Activated CD4-positive, alpha-beta T cell treated with anti-CD3 and anti-CD28 coated beads, Interleukin-2, amount 10 ng/mL, durations not matched to agents 7 days and 5 days (primary cell): ENCODE measurements around the gene TMPRSS11D. TPM values are rescaled to one million over a fixed set of nuclear protein-coding genes. Genes with fewer than 3 reads are reported as not detected.

Source experiments
- CTCF ChIA-PET: fragments of 350-600 bp; sonication (Branson Sonifier 250); formaldehyde crosslinking; loops from one replicate; lab custom pipeline; 2021; ENCODE audit warnings: antibody characterized with exemption; lab: Charles Lee
- POLR2A ChIA-PET: fragments of 350-600 bp; sonication (Branson Sonifier 250); formaldehyde crosslinking; loops from one replicate; lab custom pipeline; 2021; ENCODE audit warnings: antibody characterized with exemption; lab: Charles Lee
- DNase-seq: peaks from one replicate; pipeline ENCODE4 v3.0.0-alpha.2; 2020
- H3K27ac Mint-ChIP-seq: one replicate; pipeline ENCODE4 v1.8.0; 2021; ENCODE audit warnings: mild to moderate bottlenecking, moderate library complexity, mixed read lengths
- H3K27me3 Mint-ChIP-seq: one replicate; pipeline ENCODE4 v1.8.0; 2021; ENCODE audit warnings: mixed read lengths
- H3K36me3 Mint-ChIP-seq: one replicate; pipeline ENCODE4 v1.8.0; 2021; ENCODE audit warnings: low read depth, mixed read lengths
- H3K4me1 Mint-ChIP-seq: one replicate; pipeline ENCODE4 v1.8.0; 2021; ENCODE audit warnings: mixed read lengths
- H3K4me3 Mint-ChIP-seq: one replicate; pipeline ENCODE4 v1.8.0; 2021; ENCODE audit warnings: mild to moderate bottlenecking, moderate library complexity, mixed read lengths
- H3K9me3 Mint-ChIP-seq: one replicate; pipeline ENCODE4 v1.8.0; 2021; ENCODE audit warnings: mixed read lengths
- total RNA-seq, 2 experiments: library from RNA; stranded (reverse); gene quantifications; one replicate each; pipeline ENCODE4 v1.2.3, GENCODE V29; 2021

The TMPRSS11D gene
- total RNA-seq: not detected

GRCh38 chr4:67883902-67884301, at the start of gene TMPRSS11D:
Gene TMPRSS11D, minus strand, starts transcription at chr4:67884002. Its CDS starts 69 bp downstream, at chr4:67883933.
- ChIA-PET POLR2A (interaction anchor here (0.6 kb wide), 1 partner anchor 1334 kb away, joined by 4 read pairs; no protein-coding TSS in a partner anchor), CTCF (interaction anchor here (1.1 kb wide), 1 partner anchor 90 kb away, joined by 3 read pairs; no protein-coding TSS in a partner anchor)
- Mint-ChIP-seq H3K36me3 (no peaks in the 10 kb centered on the region), H3K27me3 (peaks cover 7% of the 10 kb centered on the region), H3K4me3 (no peak within 1 kb of the TSS), H3K27ac (no peak within 1 kb of the TSS), H3K4me1 (no peaks in the 10 kb centered on the region), H3K9me3 (no peaks in the 10 kb centered on the region)
- DNase-seq: no peak

- DNase-seq: no peak
- H3K4me1 Mint-ChIP-seq: no peaks in the 10 kb centered on the region
- ChIA-PET POLR2A (no interaction called here), CTCF (no interaction called here)
- peaks cover 11% of the 10 kb centered on the region for H3K27me3 Mint-ChIP-seq
- no peak overlapping the region for H3K4me3 Mint-ChIP-seq
- no peaks in the 10 kb centered on the region for H3K9me3 Mint-ChIP-seq
- H3K27ac Mint-ChIP-seq: no peak overlapping the region
- H3K36me3 Mint-ChIP-seq: no peaks in the 10 kb centered on the region
Measured at GRCh38 chr4:67933038-67933437, 49.2 kb upstream of the TMPRSS11D start.

GRCh38 chr4:67931256-67931655, 47.5 kb upstream of the TMPRSS11D start:
- Mint-ChIP-seq H3K4me1 (no peaks in the 10 kb centered on the region), H3K36me3 (no peaks in the 10 kb centered on the region), H3K4me3 (no peak overlapping the region), H3K27ac (no peak overlapping the region), H3K9me3 (no peaks in the 10 kb centered on the region), H3K27me3 (peaks cover 11% of the 10 kb centered on the region)
- no peak for DNase-seq
- ChIA-PET POLR2A (no interaction called here), CTCF (no interaction called here)

- ChIA-PET CTCF (no interaction called here), POLR2A (no interaction called here)
- Mint-ChIP-seq H3K4me3 (no peak overlapping the region), H3K27ac (no peak overlapping the region), H3K4me1 (no peaks in the 10 kb centered on the region), H3K27me3 (peaks cover 9% of the 10 kb centered on the region), H3K9me3 (no peaks in the 10 kb centered on the region), H3K36me3 (no peaks in the 10 kb centered on the region)
- no peak for DNase-seq
Measured at GRCh38 chr4:67929426-67929825, 45.6 kb upstream of the TMPRSS11D start.

GRCh38 chr4:67928546-67928945, 44.7 kb upstream of the TMPRSS11D start:
- CTCF ChIA-PET: no interaction called here
- DNase-seq: no peak
- H3K27me3 Mint-ChIP-seq: peaks cover 7% of the 10 kb centered on the region
- H3K9me3 Mint-ChIP-seq: no peaks in the 10 kb centered on the region
- H3K4me1 Mint-ChIP-seq: no peaks in the 10 kb centered on the region
- POLR2A ChIA-PET: no interaction called here
- no peak overlapping the region for H3K27ac Mint-ChIP-seq
- no peak overlapping the region for H3K4me3 Mint-ChIP-seq
- no peaks in the 10 kb centered on the region for H3K36me3 Mint-ChIP-seq

GRCh38 chr4:67927251-67927650, 43.4 kb upstream of the TMPRSS11D start:
- no peak overlapping the region for H3K4me3 Mint-ChIP-seq
- H3K27ac Mint-ChIP-seq: no peak overlapping the region
- POLR2A ChIA-PET: no interaction called here
- H3K9me3 Mint-ChIP-seq: no peaks in the 10 kb centered on the region
- H3K4me1 Mint-ChIP-seq: no peaks in the 10 kb centered on the region
- no peaks in the 10 kb centered on the region for H3K36me3 Mint-ChIP-seq
- no peak for DNase-seq
- CTCF ChIA-PET: interaction anchor here (0.9 kb wide), 1 partner anchor 114 kb away, joined by 3 read pairs; no protein-coding TSS in a partner anchor
- peaks cover 7% of the 10 kb centered on the region for H3K27me3 Mint-ChIP-seq

GRCh38 chr4:67926485-67926884, 42.7 kb upstream of the TMPRSS11D start:
- H3K27ac Mint-ChIP-seq: no peak overlapping the region
- H3K27me3 Mint-ChIP-seq: peaks cover 7% of the 10 kb centered on the region
- no peaks in the 10 kb centered on the region for H3K36me3 Mint-ChIP-seq
- no peaks in the 10 kb centered on the region for H3K9me3 Mint-ChIP-seq
- CTCF ChIA-PET: interaction anchor here (0.9 kb wide), 1 partner anchor 114 kb away, joined by 3 read pairs; no protein-coding TSS in a partner anchor
- no peaks in the 10 kb centered on the region for H3K4me1 Mint-ChIP-seq
- DNase-seq: no peak
- POLR2A ChIA-PET: no interaction called here
- no peak overlapping the region for H3K4me3 Mint-ChIP-seq

- H3K27me3 Mint-ChIP-seq: peaks cover 14% of the 10 kb centered on the region
- ChIA-PET POLR2A (no interaction called here), CTCF (no interaction called here)
- no peaks in the 10 kb centered on the region for H3K9me3 Mint-ChIP-seq
- no peak overlapping the region for H3K4me3 Mint-ChIP-seq
- H3K4me1 Mint-ChIP-seq: no peaks in the 10 kb centered on the region
- no peak for DNase-seq
- no peak overlapping the region for H3K27ac Mint-ChIP-seq
- no peaks in the 10 kb centered on the region for H3K36me3 Mint-ChIP-seq
Measured at GRCh38 chr4:67922697-67923096, 38.9 kb upstream of the TMPRSS11D start.

- Mint-ChIP-seq H3K4me3 (no peak overlapping the region), H3K36me3 (no peaks in the 10 kb centered on the region), H3K9me3 (no peaks in the 10 kb centered on the region), H3K27me3 (peaks cover 13% of the 10 kb centered on the region), H3K27ac (no peak overlapping the region), H3K4me1 (no peaks in the 10 kb centered on the region)
- no peak for DNase-seq
- CTCF ChIA-PET: no interaction called here
- POLR2A ChIA-PET: no interaction called here
Measured at GRCh38 chr4:67918428-67918827, 34.6 kb upstream of the TMPRSS11D start.

GRCh38 chr4:67915400-67915966, 31.7 kb upstream of the TMPRSS11D start:
- H3K4me3 Mint-ChIP-seq: no peak overlapping the region

GRCh38 chr4:67912080-67912479, 28.3 kb upstream of the TMPRSS11D start:
- H3K4me3 Mint-ChIP-seq: no peak overlapping the region

More at GRCh38 chr4:67915400-67915966, 31.7 kb upstream of the TMPRSS11D start:
- Mint-ChIP-seq H3K36me3 (no peaks in the 10 kb centered on the region), H3K9me3 (no peaks in the 10 kb centered on the region), H3K4me1 (no peaks in the 10 kb centered on the region), H3K27me3 (peaks cover 19% of the 10 kb centered on the region), H3K27ac (no peak overlapping the region)
- ChIA-PET CTCF (no interaction called here), POLR2A (interaction anchor here (0.6 kb wide), 1 partner anchor 144 kb away, joined by 4 read pairs; no protein-coding TSS in a partner anchor)
- no peak for DNase-seq

GRCh38 chr4:67911638-67912037, 27.8 kb upstream of the TMPRSS11D start:
- CTCF ChIA-PET: interaction anchor here (1.4 kb wide), 1 partner anchor 365 kb away, joined by 3 read pairs; no protein-coding TSS in a partner anchor
- POLR2A ChIA-PET: no interaction called here
- DNase-seq: no peak
- Mint-ChIP-seq H3K9me3 (no peaks in the 10 kb centered on the region), H3K4me3 (no peak overlapping the region), H3K36me3 (no peaks in the 10 kb centered on the region), H3K4me1 (no peaks in the 10 kb centered on the region), H3K27ac (no peak overlapping the region), H3K27me3 (peaks cover 8% of the 10 kb centered on the region)

More at GRCh38 chr4:67912080-67912479, 28.3 kb upstream of the TMPRSS11D start:
- CTCF ChIA-PET: no interaction called here
- Mint-ChIP-seq H3K27me3 (peaks cover 8% of the 10 kb centered on the region), H3K27ac (no peak overlapping the region), H3K36me3 (no peaks in the 10 kb centered on the region), H3K4me1 (no peaks in the 10 kb centered on the region), H3K9me3 (no peaks in the 10 kb centered on the region)
- no peak for DNase-seq
- POLR2A ChIA-PET: no interaction called here

GRCh38 chr4:67911141-67911540, 27.3 kb upstream of the TMPRSS11D start:
- H3K27ac Mint-ChIP-seq: no peak overlapping the region
- H3K4me1 Mint-ChIP-seq: no peaks in the 10 kb centered on the region
- peaks cover 8% of the 10 kb centered on the region for H3K27me3 Mint-ChIP-seq
- H3K4me3 Mint-ChIP-seq: no peak overlapping the region
- ChIA-PET POLR2A (no interaction called here), CTCF (interaction anchor here (1.0 to 1.4 kb wide), 2 partner anchors 11 to 365 kb away, joined by 3 read pairs; no protein-coding TSS in a partner anchor)
- no peak for DNase-seq
- H3K36me3 Mint-ChIP-seq: no peaks in the 10 kb centered on the region
- no peaks in the 10 kb centered on the region for H3K9me3 Mint-ChIP-seq
